Sigmoid colon (tissue), 4 donors: ENCODE measurements around the gene TUBGCP6.

ENCODE experiments used
- CTCF ChIP-seq, 4 experiments: fragments of 450-650 bp in 3 of 4; fragments of 200-600 bp in 1 of 4; IDR thresholded peaks; one replicate each; pipeline ENCODE4 v1.5.1; 2016 to 2019; ENCODE audit warnings: antibody characterized with exemption in 4 of 4, mild to moderate bottlenecking in 3 of 4, moderate library complexity in 2 of 4
- POLR2A ChIP-seq, 2 donors: fragments of 450-650 bp; IDR thresholded peaks; one replicate each; pipeline ENCODE4 v1.6.1; 2016; ENCODE audit warnings: antibody characterized with exemption in 2 of 2, mild to moderate bottlenecking in 2 of 2, moderate library complexity in 2 of 2
- POLR2AphosphoS5 ChIP-seq, 4 donors: sonication (generic); formaldehyde crosslinking; IDR thresholded peaks; one replicate each; pipeline ENCODE4 v1.6.1; 2017; ENCODE audit warnings: antibody characterized with exemption in 4 of 4

GRCh38 chr22:50293441-50294318 lies 48.9 kb upstream of the TUBGCP6 start:
- TF ChIP-seq CTCF (IDR thresholded peaks at IDR 0.05): no peak
- peak in 2 of 4 donors; percentile 6 to 32 for TF ChIP-seq POLR2AphosphoS5 (IDR thresholded peaks at IDR 0.05)
- no peak for TF ChIP-seq POLR2A (IDR thresholded peaks at IDR 0.05)
